ENCODE measurements around the gene DHCR24. TPM values are rescaled to one million over a fixed set of nuclear protein-coding genes. Genes with fewer than 3 reads are reported as not detected.

Gene DHCR24
- total and polyA plus RNA-seq, 7 donors: 4.4 to 194 (median 12.6) TPM

GRCh38 chr1:54876814-54877213, 10.2 kb downstream of the DHCR24 start:
- WGBS, 2 donors: 95 to 97% methylated on average over 5 of the region's 5 CpGs
- Histone ChIP-seq H3K4me3 (no peak overlapping the region), H3K9me3 (no peaks in the 10 kb centered on the region), H3K36me3 (no peaks in the 10 kb centered on the region), H3K27ac (no peak overlapping the region), H3K4me1 (no peaks in the 10 kb centered on the region), H3K27me3 (no peaks in the 10 kb centered on the region)
- no peak for TF ChIP-seq POLR2A (IDR thresholded peaks at IDR 0.05)
- no peak for TF ChIP-seq EP300 (IDR thresholded peaks at IDR 0.05)
- TF ChIP-seq CTCF (IDR thresholded peaks at IDR 0.05): no peak
- no peak for TF ChIP-seq POLR2AphosphoS5 (IDR thresholded peaks at IDR 0.05)
- intact Hi-C loops (cut with DNase I): no loop called here
- DNase-seq: no peak

- H3K36me3 ChIP-seq: peaks cover 0 to 5% (median 0%) of the 10 kb centered on the region in 4 donors
- WGBS, 2 donors: 96 to 97% methylated on average over 5 of the region's 5 CpGs
- intact Hi-C loops (cut with DNase I): no loop called here
These were observed 12.0 kb downstream of the DHCR24 start for GRCh38 chr1:54875000-54875399.

GRCh38 chr1:54874079-54874830, 12.7 kb downstream of the DHCR24 start:
- no peak overlapping the region for H3K27ac ChIP-seq
- 23 to 68% methylated on average over 3 of the region's 3 CpGs for WGBS, 2 donors
- H3K4me1 ChIP-seq: no peaks in the 10 kb centered on the region
- peaks cover 0 to 5% (median 0%) of the 10 kb centered on the region in 4 donors for H3K36me3 ChIP-seq
- H3K27me3 ChIP-seq: no peaks in the 10 kb centered on the region
- TF ChIP-seq POLR2A (IDR thresholded peaks at IDR 0.05): no peak
- no peak for TF ChIP-seq POLR2AphosphoS5 (IDR thresholded peaks at IDR 0.05)
- no peak for TF ChIP-seq EP300 (IDR thresholded peaks at IDR 0.05)
- TF ChIP-seq CTCF (IDR thresholded peaks at IDR 0.05): no peak
- no peak for DNase-seq
- intact Hi-C loops (cut with DNase I): no loop called here
- no peak overlapping the region for H3K4me3 ChIP-seq
- no peaks in the 10 kb centered on the region for H3K9me3 ChIP-seq

More at GRCh38 chr1:54875000-54875399, 12.0 kb downstream of the DHCR24 start:
- TF ChIP-seq CTCF (IDR thresholded peaks at IDR 0.05) (no peak), POLR2AphosphoS5 (IDR thresholded peaks at IDR 0.05) (no peak), POLR2A (IDR thresholded peaks at IDR 0.05) (no peak), EP300 (IDR thresholded peaks at IDR 0.05) (no peak)
- Histone ChIP-seq H3K4me3 (no peak overlapping the region), H3K4me1 (no peaks in the 10 kb centered on the region), H3K9me3 (no peaks in the 10 kb centered on the region), H3K27ac (no peak overlapping the region), H3K27me3 (no peaks in the 10 kb centered on the region)
- DNase-seq: no peak

GRCh38 chr1:54872036-54872331, 15.0 kb downstream of the DHCR24 start:
- TF ChIP-seq EP300 (IDR thresholded peaks at IDR 0.05): no peak
- no peak for TF ChIP-seq POLR2AphosphoS5 (IDR thresholded peaks at IDR 0.05)
- TF ChIP-seq POLR2A (IDR thresholded peaks at IDR 0.05): no peak
- TF ChIP-seq CTCF (IDR thresholded peaks at IDR 0.05): no peak
- whole genome bisulfite sequencing, 2 donors: 86 to 92% methylated on average over 5 of the region's 5 CpGs
- H3K36me3 ChIP-seq: peaks cover 0 to 5% (median 0%) of the 10 kb centered on the region in 4 donors
- no peaks in the 10 kb centered on the region for H3K4me1 ChIP-seq
- H3K27me3 ChIP-seq: no peaks in the 10 kb centered on the region
- intact Hi-C loops (cut with DNase I): no loop called here
- H3K4me3 ChIP-seq: no peak overlapping the region
- DNase-seq: no peak
- H3K9me3 ChIP-seq: no peaks in the 10 kb centered on the region
- no peak overlapping the region for H3K27ac ChIP-seq
